Fibroblast of mammary gland (primary cell): ENCODE measurements around the gene RNF144A.

Experiments
- DNase-seq: peaks from one replicate; pipeline ENCODE4 v3.0.0-alpha.2; 2010; ENCODE audit warnings: low read depth
- H3K4me3 ChIP-seq: 2 replicates; pipeline ENCODE4 v1.5.1; 2011; ENCODE audit warnings: low read depth, mild to moderate bottlenecking, low read length, moderate library complexity; ENCODE audit not compliant: control insufficient read depth
- CTCF ChIP-seq: conservative IDR thresholded peaks from 2 replicates; pipeline ENCODE4 v1.5.1; 2011; ENCODE audit warnings: low read depth, low read length, inconsistent platforms; ENCODE audit not compliant: control insufficient read depth, insufficient read depth

Gene RNF144A

DNA sequence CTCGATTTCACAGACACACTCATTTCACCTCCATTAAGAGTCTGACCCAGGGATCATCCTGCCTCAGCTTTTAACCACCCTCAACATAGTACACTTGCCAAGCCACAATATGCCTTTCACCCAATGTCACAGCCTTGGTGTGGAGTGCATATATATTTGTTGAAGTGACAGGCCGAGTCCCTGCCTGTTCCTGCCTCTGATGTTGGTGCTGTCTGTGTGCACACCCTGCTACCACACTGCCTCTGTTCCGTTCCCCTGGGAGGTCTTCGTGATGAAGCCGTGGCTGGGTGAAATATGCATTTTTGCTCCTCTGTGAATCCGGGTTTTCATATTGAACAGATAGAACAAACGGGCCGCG lies 90.3 kb downstream of the RNF144A start:
- H3K4me3 ChIP-seq, result no peak overlapping the region
- no peak for TF ChIP-seq CTCF
- peak; percentile 28 for DNase-seq

DNA sequence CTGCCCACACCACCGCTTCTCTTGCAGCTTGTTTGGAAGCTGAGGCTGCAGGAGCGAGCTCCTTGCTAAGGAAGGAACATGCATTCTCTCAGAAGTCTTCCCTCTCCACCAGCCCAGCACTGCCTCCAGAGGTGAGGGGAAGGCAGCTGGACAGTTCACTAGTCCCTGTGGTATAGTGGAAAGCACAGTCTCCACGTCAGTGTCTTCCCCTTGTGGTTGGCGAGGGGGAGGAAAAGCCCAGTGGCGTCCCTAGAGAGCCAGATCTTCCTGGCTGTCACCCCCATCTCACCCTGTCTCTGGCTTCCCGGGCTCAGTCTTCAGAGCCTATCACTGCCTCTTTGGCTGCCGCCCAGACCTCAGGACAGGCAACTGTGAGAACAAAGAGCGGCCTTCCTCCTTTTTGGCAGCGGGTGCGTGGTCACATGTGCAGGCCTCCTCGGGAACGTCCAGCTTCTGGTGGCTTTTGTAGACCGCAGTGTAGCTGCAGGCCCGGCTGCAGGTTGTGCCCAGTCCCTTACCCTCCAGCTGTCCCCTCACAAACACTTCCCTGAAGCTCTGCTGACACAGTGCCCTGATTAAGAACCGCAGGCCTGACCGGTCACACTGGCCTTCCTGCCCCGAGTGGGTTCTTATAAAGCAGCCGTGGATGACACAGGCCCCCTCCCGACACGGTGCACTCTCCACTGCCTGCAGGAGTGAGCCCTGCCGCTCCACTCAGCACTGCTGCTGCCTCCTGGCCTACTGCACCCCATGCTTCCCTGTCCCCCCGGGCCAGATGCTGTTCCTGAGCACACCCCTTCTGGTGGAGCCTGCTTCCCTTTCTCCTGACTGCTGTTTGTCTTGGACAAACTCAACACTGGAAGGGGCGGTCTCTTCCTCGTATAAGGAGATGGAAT lies 90.9 kb downstream of the RNF144A start:
- TF ChIP-seq CTCF, result peak; percentile 56
- no peak overlapping the region for H3K4me3 ChIP-seq
- DNase-seq, result peak; percentile 98

GRCh38 chr2:7009207-7009911 lies 92.1 kb downstream of the RNF144A start:
- DNase-seq, result peak; percentile 78
- no peak for TF ChIP-seq CTCF
- no peak overlapping the region for H3K4me3 ChIP-seq

- no peak for TF ChIP-seq CTCF
- peak; percentile 98 for DNase-seq
- H3K4me3 ChIP-seq, result no peak overlapping the region
Observed at GRCh38 chr2:7010391-7011054, 93.3 kb downstream of the RNF144A start.

DNA sequence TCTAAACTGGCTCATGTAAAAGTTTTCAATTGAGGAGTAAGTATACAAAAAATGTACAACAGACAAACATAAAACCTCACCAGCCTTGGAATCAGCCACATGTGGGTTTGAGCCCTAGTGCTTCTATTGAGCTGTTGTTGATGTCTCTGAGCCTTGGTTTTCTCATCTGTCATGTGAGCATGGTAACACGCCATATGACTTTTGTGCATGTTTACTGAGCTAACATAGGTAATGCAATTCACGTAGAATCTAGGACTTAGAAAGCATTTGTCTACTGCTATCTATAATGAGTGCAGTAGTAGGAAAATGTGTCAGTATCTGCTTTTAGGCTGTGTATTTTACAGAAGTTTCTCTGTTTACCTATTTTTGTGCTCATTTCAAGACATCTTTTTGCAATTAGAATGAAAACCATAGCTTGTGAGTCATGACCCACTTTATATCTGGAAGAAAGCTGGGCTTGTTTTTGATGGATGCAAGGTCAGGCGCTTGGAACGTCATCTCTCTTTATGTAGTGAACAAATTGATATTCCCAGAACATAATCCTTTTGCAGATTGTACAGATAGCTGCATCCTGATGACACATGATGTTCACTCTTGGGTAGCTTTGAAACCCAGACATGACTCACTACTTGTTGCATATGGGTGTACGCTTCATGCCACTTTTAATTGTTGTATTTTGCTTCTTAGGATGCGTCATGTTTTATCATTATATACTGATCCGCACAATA lies 94.3 kb downstream of the RNF144A start:
- DNase-seq, result peak; percentile 100
- H3K4me3 ChIP-seq, result no peak overlapping the region
- no peak for TF ChIP-seq CTCF

- no peak for TF ChIP-seq CTCF
- peak; percentile 93 for DNase-seq
- no peak overlapping the region for H3K4me3 ChIP-seq
Observed at GRCh38 chr2:7012141-7012764, 95.0 kb downstream of the RNF144A start.
